ENCODE data around the gene ADPRH.

Gene ADPRH

GRCh38 chr3:119598410-119599098 is 19.3 kb downstream of the ADPRH start:
- H3K79me2 ChIP-seq (ENCODE audit: low read length): peaks cover 15% of the 10 kb centered on the region
- no peak overlapping the region for H2AFZ ChIP-seq (ENCODE audit: low read depth, low read length)
- peak overlapping the region; percentile 57 for H3K4me3 ChIP-seq (ENCODE audit: low read length)
- no peaks in the 10 kb centered on the region for H3K9me3 ChIP-seq (ENCODE audit: insufficient read depth, low read length)
- TF ChIP-seq CTCF (IDR thresholded peaks at IDR 0.05; ENCODE audit: low read depth, low read length) (no peak), EZH2phosphoT487 (IDR thresholded peaks at IDR 0.05; ENCODE audit: low read depth) (no peak)
- peaks cover 89% of the 10 kb centered on the region for H3K4me1 ChIP-seq (ENCODE audit: low read length)
- H3K27me3 ChIP-seq (ENCODE audit: low read depth, low read length): no peaks in the 10 kb centered on the region
- H3K9ac ChIP-seq (ENCODE audit: low read length): peak overlapping the region; percentile 77
- peak overlapping the region; percentile 96 for H3K27ac ChIP-seq (ENCODE audit: low read length)
- no peaks in the 10 kb centered on the region for H3K36me3 ChIP-seq (replicated peaks; ENCODE audit: low read depth, low read length)
- H4K20me1 ChIP-seq (ENCODE audit: insufficient read depth, low read length): no peaks in the 10 kb centered on the region
- peak overlapping the region; percentile 78 for H3K4me2 ChIP-seq (ENCODE audit: low read length)

- no peak overlapping the region for H2AFZ ChIP-seq (ENCODE audit: low read depth, low read length)
- peak overlapping the region; percentile 96 for H3K27ac ChIP-seq (ENCODE audit: low read length)
- no peaks in the 10 kb centered on the region for H3K36me3 ChIP-seq (replicated peaks; ENCODE audit: low read depth, low read length)
- H3K79me2 ChIP-seq (ENCODE audit: low read length): peaks cover 15% of the 10 kb centered on the region
- peak overlapping the region; percentile 57 for H3K4me3 ChIP-seq (ENCODE audit: low read length)
- TF ChIP-seq EZH2phosphoT487 (IDR thresholded peaks at IDR 0.05; ENCODE audit: low read depth) (no peak), CTCF (IDR thresholded peaks at IDR 0.05; ENCODE audit: low read depth, low read length) (no peak)
- peak overlapping the region; percentile 77 for H3K9ac ChIP-seq (ENCODE audit: low read length)
- peak overlapping the region; percentile 78 for H3K4me2 ChIP-seq (ENCODE audit: low read length)
- H4K20me1 ChIP-seq (ENCODE audit: insufficient read depth, low read length): no peaks in the 10 kb centered on the region
- no peaks in the 10 kb centered on the region for H3K9me3 ChIP-seq (ENCODE audit: insufficient read depth, low read length)
- no peaks in the 10 kb centered on the region for H3K27me3 ChIP-seq (ENCODE audit: low read depth, low read length)
- H3K4me1 ChIP-seq (ENCODE audit: low read length): peaks cover 86% of the 10 kb centered on the region
Measured at GRCh38 chr3:119599558-119600174, 20.4 kb downstream of the ADPRH start.

GRCh38 chr3:119600732-119601131 is 21.4 kb downstream of the ADPRH start:
- Histone ChIP-seq H3K9ac (ENCODE audit: low read length) (peak overlapping the region; percentile 77), H3K79me2 (ENCODE audit: low read length) (peaks cover 15% of the 10 kb centered on the region), H3K9me3 (ENCODE audit: insufficient read depth, low read length) (no peaks in the 10 kb centered on the region), H3K4me1 (ENCODE audit: low read length) (peaks cover 80% of the 10 kb centered on the region), H3K27me3 (ENCODE audit: low read depth, low read length) (no peaks in the 10 kb centered on the region), H2AFZ (ENCODE audit: low read depth, low read length) (no peak overlapping the region), H3K4me2 (ENCODE audit: low read length) (peak overlapping the region; percentile 78), H4K20me1 (ENCODE audit: insufficient read depth, low read length) (no peaks in the 10 kb centered on the region), H3K27ac (ENCODE audit: low read length) (peak overlapping the region; percentile 96), H3K4me3 (ENCODE audit: low read length) (peak overlapping the region; percentile 57; the same call in 1 of the 2 replicates), H3K36me3 (replicated peaks; ENCODE audit: low read depth, low read length) (no peaks in the 10 kb centered on the region)
- TF ChIP-seq EZH2phosphoT487 (IDR thresholded peaks at IDR 0.05; ENCODE audit: low read depth) (no peak), CTCF (IDR thresholded peaks at IDR 0.05; ENCODE audit: low read depth, low read length) (peak; percentile 86)

GRCh38 chr3:119601154-119601553 is 21.9 kb downstream of the ADPRH start:
- peaks cover 15% of the 10 kb centered on the region for H3K79me2 ChIP-seq (ENCODE audit: low read length)
- H4K20me1 ChIP-seq (ENCODE audit: insufficient read depth, low read length): no peaks in the 10 kb centered on the region
- peak overlapping the region; percentile 77; the same call in 1 of the 2 replicates for H3K9ac ChIP-seq (ENCODE audit: low read length)
- no peak overlapping the region for H2AFZ ChIP-seq (ENCODE audit: low read depth, low read length)
- peaks cover 75% of the 10 kb centered on the region for H3K4me1 ChIP-seq (ENCODE audit: low read length)
- no peaks in the 10 kb centered on the region for H3K9me3 ChIP-seq (ENCODE audit: insufficient read depth, low read length)
- no peaks in the 10 kb centered on the region for H3K27me3 ChIP-seq (ENCODE audit: low read depth, low read length)
- H3K4me3 ChIP-seq (ENCODE audit: low read length): peak overlapping the region; percentile 13; the same call in 1 of the 2 replicates
- peak overlapping the region; percentile 96 for H3K27ac ChIP-seq (ENCODE audit: low read length)
- H3K4me2 ChIP-seq (ENCODE audit: low read length): peak overlapping the region; percentile 78
- TF ChIP-seq CTCF (IDR thresholded peaks at IDR 0.05; ENCODE audit: low read depth, low read length) (no peak), EZH2phosphoT487 (IDR thresholded peaks at IDR 0.05; ENCODE audit: low read depth) (no peak)
- H3K36me3 ChIP-seq (replicated peaks; ENCODE audit: low read depth, low read length): no peaks in the 10 kb centered on the region

Data from OCI-LY3 (cell line).